CD4-positive, alpha-beta T cell treated with Interleukin-15 for 1 hour (primary cell): ENCODE results near the gene KNCN.

Experiments
- DNase-seq: peaks from one replicate; pipeline ENCODE4 v3.0.0-alpha.2; 2020

KNCN gene

DNA sequence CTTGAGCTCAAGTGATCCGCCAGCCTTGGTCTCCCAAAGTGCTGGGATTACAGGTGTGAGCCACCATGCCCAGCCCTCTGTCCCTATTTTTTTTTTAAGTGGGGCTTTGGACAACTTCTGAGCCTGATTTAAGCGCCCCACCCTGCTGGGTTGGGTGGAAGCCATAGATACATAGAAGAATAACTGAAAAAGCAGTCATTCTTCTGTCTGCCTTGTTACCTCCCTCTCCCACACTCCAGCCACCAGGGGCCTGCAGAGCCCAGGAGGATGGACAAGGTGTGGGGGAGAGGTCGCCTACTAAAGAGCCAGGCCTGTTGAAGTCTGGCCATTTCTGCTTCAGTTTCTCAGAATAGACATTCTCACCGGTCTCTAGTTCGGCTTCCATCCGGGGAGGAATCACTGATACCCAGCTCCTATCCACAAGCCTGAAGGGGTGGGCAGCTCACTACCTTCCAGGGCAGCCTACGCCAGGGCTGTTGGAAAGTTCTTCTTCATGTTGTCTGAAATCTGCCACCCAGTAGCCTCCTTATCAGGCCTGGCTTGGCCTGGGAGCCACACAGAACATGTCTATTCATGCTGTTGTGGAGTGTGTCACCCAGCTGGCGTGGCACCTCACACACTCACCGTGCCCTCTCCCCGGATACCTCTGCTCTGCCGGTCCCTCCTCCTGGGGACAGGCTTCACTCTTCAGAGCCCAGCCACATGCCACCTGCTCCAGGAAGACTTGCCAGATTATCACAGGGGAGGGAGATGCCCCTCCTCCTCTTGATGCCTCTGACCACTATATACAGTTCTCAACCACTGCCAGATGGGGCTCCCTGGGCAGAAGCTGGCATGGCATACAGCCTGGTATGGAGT lies 27.7 kb downstream of the KNCN start:
- DNase-seq: no peak

DNA sequence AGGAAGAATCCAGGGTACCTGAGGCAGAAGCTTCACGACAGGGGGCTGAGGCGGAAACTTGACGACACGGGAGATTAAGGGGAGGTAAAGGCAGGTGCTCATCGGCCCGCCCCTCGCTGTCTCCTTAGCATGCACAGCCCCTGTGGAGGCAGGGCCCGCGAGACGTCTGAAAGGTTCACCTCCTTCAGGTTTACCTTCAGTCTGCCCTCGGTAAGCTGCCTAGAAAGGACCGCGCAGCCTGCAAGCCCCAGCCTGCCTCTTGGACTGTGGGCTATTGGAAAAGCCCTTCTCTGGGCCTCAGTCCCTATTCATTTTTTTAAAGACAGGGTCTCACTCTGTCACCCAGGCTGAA lies 28.5 kb downstream of the KNCN start:
- no peak for DNase-seq

GRCh38 chr1:46522184-46522968 lies 29.1 kb downstream of the KNCN start:
- no peak for DNase-seq

DNA sequence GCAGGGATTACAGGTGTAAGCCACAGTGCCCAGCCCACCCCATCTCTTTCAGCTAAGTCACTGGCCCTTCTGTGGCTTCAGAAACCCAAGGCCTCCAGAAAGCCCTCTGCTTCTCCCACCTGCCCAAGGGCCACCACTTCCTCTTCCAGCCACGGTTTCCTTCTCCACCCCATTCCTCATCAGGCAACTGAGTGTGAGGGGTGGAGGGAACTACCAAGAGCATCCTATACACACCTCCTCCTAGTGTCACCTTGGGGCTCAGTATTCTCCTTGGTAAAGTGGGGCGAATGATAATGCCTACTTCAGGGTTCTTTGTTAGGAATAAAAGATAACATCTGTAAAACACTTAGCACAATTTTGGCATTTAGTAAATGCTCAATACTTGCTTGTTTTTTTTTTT lies 30.0 kb downstream of the KNCN start:
- no peak for DNase-seq

GRCh38 chr1:46520063-46520911 lies 31.2 kb downstream of the KNCN start:
- no peak for DNase-seq

DNA sequence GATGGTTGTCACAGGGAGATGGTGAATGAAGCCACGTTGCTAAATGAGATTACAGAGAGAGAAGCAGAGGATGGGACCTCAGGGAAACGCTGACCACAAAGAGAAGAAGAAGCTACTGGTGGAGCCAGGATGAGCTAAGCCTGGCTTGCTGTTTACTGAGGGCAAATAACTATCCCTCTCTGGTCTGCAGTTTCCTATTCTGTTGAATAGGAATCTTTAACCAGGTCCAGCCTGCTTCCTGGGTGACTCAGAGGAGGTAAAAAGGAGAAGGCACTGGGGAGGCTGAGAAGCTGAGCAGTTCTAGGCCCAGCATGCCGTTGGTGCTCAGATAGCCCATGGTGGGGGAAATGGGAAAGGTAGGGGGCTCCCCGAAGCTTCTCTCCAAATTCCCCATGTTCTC lies 32.2 kb downstream of the KNCN start:
- no peak for DNase-seq

DNA sequence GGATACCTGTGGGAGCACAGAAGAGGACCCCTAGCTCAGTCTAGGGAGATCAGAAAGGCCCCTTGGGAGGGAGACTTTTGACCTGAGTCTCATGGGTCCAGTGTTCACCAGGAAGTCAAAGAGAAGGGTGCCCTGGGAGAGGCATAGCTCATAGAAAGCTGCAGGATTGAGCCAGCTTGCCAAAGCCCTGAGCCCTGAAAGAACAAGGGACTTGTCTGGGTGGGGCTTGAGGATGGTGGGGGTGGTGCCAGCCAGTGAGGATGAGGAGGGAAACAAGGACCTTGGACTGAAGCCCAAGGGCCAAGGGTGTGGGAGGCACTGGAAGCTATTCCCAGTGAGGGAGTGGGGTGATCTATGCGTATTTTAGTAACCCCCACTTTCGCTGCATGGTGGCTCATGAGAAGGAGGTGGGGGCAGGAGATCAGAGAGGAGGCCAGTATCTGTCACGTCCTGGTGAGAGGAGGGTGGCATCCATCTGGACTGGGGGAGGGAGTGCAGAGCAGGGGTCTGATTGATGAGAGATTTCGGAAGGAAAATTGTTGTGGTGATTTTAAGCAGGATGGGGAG lies 33.4 kb downstream of the KNCN start:
- DNase-seq: no peak

- DNase-seq: no peak
Measured at GRCh38 chr1:46517010-46517600, 34.3 kb downstream of the KNCN start.

DNA sequence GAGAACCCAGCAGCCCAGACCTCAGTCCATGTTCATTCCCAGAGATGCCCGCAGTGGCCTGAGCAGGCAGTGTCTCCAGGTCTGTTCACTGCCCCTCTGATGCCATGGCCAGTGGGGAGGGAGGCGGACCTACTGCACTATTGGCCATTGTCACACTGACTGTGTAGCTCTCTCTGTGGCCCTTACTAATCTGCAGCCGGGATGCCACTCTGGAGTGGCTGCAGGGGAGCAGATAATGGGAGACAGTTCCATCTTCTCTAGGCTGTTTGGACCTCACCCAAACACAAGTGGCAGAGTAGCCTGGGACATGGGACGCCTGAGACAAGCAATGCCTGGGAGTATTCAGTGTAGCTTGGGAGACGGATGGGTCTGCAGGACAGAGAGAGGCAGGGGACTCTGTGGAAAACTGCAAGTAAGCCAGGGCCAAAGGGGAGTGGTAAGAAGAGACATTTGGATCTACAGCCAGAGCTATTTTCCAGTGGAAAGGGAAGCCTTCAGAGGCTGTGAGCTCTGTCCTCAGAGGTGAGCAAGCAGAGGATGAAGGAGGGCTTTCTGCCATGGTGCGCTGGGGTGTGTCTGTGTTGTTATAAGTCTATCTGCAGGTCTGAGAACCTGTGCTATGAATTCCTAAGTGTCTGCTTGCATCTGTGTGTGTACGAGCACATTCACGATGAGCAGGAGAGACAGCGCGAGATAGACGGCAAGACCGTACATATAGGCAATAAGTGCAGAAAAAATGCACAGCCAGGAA lies 35.1 kb downstream of the KNCN start:
- no peak for DNase-seq

- no peak for DNase-seq
Measured at GRCh38 chr1:46515576-46515975, 35.9 kb downstream of the KNCN start.

- DNase-seq: no peak
Measured at GRCh38 chr1:46513536-46513935, 37.9 kb downstream of the KNCN start.

DNA sequence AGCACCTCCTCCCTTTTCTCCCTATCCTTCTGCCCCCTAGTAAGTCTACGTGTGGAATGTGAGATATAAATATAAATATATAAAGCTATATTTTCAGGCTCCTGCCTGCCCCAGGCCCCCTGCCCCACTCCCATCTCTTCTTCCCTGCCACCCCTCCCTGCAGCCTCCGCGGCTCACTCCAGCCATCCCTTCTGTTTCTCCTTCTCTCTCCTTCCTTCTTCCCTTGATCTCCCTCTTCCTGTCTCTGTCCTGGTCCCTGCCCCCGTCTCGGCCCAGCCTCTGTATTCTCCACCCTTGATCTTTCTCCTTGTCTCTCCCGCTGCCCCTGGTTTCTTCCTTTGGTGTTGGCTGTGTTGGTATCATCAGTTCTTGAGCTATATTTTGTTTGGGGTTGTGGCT lies 38.7 kb downstream of the KNCN start:
- no peak for DNase-seq

DNA sequence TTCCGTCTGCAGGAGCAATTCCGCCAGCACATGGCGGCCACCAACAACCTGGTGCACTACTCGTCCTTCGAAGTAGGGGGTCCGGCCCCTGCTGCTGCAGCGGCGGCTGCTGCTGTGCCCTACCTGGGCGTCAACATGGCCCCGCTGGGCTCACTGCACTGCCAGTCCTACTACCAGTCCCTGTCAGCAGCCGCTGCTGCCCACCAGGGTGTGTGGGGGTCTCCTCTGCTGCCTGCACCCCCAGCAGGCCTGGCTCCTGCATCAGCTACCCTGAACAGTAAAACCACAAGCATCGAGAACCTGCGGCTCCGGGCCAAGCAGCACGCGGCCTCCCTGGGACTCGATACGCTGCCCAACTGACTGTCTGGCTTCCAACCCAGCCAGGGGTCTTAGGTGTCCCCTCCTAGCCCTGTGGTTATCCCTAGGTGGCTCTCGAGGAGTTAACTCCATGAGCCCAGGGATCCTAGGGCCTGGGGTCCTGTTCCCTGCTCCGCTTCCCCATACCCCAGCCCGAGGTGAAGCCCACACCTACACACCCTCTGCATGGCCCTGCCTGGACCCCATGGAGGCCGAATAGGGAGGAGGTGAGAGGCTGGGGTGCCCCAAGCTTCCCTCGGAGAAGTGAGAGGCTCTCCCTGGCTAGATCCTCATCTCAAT lies 39.2 kb downstream of the KNCN start:
- no peak for DNase-seq

DNA sequence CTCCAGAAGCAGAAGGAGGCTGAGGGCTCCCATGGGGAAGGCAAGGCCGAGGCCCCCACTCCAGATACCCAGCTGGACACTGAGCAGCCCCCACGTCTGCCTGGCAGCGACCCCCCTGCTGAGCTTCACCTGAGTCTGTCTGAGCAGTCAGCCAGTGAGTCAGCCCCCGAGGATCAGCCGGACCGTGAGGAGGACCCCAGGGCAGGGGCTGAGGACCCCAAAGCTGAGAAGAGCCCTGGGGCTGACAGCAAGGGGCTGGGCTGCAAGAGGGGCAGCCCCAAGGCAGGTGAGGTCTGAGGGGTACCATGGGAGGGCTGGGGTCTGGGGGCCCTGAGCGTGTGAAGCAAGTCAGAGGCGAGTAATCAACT lies 40.5 kb downstream of the KNCN start:
- no peak for DNase-seq

DNA sequence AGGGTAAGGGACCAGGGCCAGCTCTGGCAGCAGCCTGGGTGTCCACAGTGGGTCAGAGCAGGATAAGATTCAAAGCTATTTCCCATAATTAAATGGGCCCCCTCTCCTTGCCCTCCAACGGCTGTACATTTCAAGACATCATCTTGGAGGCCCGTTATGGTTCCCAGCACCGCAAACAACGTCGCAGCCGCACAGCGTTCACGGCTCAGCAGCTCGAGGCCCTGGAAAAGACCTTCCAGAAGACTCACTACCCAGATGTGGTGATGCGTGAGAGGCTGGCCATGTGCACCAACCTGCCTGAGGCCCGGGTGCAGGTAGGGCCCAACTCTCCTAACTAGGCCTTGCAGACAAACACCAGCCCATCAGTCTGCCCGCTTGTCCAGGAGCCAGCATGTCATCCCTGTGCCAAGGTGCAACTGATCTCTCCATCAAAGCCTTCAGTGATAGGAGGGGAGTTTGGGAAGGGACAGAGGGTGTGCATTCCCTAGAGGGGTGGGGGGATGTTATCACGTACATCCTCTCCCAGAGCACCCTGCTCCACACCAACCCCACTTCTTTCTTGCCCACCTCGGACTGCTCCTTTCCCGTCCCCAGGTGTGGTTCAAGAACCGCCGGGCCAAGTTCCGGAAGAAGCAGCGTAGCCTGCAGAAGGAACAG lies 41.0 kb downstream of the KNCN start:
- DNase-seq: no peak

DNA sequence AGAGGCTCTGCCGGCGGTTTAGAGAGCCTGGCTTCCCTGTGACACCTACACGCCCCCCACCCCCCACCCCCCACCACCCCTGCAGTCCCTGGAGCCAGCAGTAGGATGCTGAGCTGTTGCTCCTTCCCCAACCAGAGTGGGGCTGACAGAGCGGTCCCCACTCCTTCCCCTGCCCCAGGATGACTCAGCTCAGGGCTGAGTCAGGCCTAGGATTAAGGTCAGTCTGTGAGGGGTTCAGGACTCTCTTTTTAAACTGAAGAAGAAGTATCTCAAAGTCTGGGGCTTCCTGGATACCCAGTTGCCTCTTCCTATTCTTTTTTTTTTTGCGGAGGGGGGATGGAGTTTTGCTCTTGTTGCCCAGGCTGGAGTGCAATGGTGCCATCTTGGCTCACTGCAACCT lies 42.7 kb downstream of the KNCN start:
- DNase-seq: no peak

DNA sequence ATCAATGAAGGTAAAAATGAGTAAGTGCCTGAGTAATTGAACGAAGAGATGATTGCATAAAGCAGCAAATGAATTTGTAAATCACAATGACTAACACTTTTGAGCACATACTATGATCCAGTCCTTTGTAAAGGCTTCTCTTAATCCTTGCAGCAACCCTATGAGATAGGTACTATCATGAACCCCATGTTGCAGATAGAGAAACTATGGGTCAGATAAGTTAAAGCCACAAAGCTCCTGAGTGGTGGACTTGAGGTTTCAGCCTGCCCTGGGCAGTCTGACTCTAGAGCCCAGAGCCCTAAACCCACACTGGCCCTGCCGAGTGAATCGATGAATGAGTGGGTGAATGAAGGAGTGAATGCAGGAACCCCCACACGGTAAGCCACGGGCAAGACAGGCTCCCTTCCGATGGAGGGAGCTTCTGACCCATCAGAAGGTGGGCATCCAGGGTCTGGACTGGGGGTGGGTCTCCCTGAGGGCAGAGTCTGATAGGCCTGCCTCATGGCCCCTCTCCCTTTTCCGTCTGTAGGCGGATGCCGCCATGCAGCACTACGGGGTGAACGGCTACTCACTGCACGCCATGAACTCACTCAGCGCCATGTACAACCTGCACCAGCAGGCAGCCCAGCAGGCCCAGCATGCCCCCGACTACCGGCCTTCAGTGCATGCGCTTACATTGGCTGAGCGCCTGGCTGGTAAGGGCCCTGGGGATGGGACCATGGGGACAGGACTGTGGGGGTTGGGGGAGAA lies 44.8 kb downstream of the KNCN start:
- DNase-seq: no peak

- DNase-seq: no peak
Measured at GRCh38 chr1:46503421-46503820, 48.0 kb downstream of the KNCN start.

- no peak for DNase-seq
Measured at GRCh38 chr1:46501528-46501927, 49.9 kb downstream of the KNCN start.

DNA sequence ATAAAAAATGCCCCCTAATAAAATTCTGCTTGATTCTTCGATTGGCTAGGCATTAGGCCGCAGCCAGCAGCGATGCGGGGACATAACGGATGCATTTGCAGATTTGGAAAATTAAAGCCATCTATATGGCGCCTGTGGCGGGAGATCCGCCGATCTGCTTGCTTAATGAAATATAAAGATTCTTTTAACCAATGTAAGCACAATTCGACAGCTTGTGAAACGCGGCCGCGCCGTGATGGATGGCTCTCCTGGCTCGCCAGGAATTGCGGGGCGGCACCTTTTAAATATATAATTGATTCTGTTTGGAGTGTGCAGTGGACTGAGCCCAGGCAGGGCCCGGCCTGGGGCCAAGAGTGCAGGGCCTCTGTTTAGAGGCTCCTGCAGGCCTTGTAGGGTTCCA lies 53.8 kb downstream of the KNCN start:
- DNase-seq: no peak
